GM19438 (cell line): ENCODE data around the gene CHDH.

Experiments
- ATAC-seq: cut with Tn5 transposase; IDR thresholded peaks from one replicate; pipeline ENCODE4 v1.9.1; 2021; ENCODE audit warnings: low read depth; ENCODE audit not compliant: unreplicated experiment

CHDH gene

DNA sequence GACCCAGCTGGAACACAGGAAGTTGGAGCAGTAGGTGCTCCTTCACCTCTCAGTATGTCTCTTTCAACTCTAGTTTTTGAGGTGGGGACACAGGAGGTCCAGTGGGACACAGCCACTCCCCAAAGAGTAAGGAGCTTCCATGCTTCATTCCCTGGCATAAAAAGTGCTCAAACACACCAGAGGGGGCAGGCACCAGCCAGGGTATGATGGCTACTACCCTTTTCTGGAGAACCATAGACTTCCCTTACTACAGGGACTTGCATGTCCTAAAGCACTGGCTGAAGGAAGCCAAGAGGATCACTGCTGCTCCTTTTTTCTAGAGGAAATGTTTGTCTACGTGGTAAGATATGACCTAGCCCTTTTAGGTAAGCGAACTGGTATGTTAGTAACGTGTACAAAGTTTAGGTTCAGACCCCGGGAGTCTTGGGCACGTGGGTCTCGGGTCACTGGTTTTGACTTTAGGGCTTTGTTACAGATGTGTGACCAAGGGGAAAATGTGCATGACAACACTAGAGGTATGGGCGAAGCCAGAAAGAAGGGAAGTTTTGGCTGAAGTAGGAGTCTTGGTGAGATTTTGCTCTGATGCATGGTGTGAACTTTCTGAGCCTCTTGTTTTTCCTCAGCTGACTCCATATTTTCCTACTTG is 12.0 kb upstream of the CHDH start:
- no peak for ATAC-seq

DNA sequence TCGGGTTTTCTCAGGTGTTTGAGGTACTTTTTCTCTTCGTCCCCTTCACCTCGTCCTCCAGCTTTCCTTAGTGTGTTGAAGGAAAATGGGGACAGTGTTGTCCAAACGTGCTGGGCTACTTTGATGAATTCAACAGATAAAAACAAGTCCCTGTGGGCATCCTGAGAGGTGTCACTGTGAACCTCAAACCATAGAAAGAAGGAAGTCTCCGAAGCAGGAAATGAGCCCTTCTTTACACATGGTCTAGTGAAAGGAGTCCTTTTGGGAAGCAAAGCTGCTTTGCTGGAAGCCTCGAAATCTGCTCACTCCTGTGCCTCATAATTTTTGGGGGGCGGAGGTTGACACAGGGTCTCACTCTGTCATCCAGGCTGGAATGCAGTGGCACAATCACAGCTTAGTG is 10.7 kb upstream of the CHDH start:
- ATAC-seq, result no peak

DNA sequence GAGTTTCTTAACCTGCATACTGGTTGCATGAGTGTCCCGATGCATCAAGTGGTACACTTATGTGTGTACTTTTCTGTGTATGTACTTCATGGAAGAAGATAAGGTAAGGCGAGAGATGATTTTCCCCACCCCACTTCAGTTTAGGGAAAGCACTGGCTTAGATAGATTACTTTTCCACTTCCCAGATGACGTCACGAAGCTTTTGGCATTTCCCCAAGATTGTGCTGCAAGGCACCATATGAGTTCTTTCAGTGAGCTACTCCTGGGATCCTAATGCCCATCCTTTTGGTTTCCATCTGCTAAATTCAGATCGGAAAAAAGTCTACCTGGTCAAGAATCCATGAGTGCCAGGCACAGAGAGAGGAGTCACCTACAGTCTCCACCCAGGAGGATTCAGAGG is 4.7 kb upstream of the CHDH start:
- no peak for ATAC-seq

GRCh38 chr3:53849916-53850315 is 3.7 kb upstream of the CHDH start:
- no peak for ATAC-seq

DNA sequence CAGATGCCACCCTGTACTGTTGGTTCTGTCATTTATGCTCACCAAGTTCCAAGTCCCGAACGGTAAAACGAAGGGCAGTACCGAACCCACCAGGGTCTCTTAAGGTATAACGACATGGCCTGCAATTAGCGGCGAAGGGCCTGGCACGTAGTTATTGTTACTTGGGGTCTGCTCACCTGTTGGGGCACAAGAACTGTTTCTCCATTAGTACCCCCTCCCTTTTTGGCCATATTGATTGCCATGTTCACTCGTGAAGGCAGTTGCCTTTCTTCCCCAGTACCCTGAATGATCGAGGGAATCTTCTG is 584 bp upstream of the CHDH start:
- ATAC-seq, result no peak

DNA sequence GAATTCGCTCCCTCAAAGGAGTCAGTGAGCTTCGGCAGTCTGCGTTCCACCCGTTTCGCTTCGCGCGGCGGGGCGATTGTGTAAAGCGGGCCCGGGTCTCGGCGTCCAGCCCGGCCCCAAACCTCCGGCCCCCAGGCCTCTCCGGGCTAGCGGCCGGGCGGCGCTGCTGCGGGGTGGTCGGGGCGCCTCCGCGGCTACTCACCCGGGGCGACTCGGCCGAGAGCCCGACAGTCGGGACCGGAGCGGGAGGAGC is 412 bp downstream of the CHDH start:
- ATAC-seq, result no peak

DNA sequence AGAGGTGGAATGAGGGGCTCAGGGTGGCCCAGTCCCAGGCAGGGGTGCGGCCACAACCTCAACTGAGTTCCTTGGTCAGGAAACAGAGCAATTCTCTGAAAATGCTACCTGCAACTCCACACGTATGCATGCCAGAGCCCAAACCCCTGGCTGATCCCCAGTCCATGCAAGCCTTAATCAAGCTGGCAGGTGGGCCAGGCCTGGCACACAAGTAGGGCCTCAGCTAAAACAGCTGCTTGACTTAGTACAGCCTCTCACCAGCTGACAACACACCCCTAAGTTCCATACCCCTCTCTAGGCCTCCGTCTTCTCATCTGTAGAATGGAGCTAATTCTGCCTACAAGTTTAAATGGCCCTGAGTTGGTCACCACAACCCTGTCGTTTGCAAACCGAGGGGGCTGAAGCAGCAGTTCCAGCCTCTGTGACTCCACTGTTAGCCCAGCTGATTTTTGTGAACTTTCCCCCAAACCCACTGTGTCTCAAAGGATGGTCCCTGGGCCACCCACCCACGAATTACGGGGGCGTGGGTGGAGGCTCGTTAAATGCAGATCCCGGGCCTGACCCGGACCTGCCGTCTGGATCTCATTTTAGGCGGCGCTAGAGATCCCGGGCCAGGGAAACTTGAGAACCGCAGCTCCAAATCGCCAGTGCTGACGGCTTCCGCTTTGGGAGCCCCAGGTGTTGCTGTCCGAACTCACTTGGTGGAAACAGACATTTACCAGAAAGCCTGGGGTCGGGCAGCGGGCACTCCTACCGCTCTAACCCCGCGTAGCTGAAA is 927 bp downstream of the CHDH start:
- peak; percentile 13 for ATAC-seq

- no peak for ATAC-seq
Observed at GRCh38 chr3:53844262-53845102, 1.7 kb downstream of the CHDH start.

- peak; percentile 47 for ATAC-seq
Observed at GRCh38 chr3:53843195-53844177, 2.7 kb downstream of the CHDH start.

GRCh38 chr3:53842436-53843194 is 3.6 kb downstream of the CHDH start:
- no peak for ATAC-seq

DNA sequence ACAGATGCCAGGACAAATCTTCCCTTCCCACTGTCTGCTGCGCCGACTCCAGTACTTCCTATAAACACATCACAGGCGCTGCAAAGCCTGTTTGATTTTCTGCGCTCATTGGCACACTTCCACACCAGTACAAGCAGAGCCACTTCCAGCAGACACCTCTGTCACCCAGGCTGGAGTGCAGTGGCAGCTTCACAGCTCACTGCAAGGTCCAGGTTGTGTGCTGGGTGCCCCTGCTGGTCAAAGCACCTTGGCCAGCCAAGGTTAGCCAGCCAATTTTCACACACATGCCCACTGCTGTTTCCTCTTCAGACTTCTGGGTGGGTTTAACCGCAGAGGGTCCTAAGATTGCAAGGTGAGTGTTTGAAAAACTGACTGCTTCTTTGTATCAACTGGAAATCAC is 4.9 kb downstream of the CHDH start:
- no peak for ATAC-seq

GRCh38 chr3:53837331-53837730 is 8.9 kb downstream of the CHDH start:
- ATAC-seq, result no peak

DNA sequence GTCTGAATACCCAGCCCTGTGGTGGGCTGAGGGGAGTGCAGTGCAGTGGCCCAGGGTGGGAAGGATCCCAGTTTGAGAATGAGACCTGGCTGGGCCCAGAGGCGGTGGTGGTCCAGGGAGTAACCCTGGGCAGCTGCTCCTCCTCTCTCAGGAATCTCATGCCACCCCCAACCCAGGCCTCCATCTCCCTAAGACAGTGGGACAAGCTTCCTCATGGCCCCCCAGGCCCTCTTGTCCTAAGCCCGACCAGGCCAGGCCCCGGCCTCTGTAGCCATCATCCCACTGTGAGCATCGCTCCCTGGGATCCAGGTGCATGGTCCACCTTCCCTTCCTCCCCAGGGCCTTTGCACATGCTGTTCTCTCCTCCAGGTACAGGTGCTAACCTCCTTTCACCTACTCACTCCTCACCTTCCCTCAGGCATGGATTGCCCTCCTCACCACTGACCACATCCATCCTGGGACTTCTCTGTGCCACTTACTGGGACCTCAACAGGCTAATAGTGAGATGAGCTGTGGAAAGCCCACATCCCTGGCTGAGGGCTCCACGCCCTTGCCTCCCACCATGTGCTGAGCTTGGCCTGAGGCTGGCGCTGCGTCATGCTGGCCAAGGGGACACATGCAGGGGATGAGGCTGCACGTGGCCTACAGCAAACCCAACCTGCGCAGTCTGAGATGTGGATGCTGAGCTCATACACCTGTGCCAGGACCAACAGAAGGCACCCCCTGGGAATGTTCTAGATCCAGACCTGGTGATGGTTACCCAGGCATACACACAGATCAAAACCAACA is 9.9 kb downstream of the CHDH start:
- ATAC-seq, result no peak

- no peak for ATAC-seq
Observed at GRCh38 chr3:53835257-53835656, 11.0 kb downstream of the CHDH start.

DNA sequence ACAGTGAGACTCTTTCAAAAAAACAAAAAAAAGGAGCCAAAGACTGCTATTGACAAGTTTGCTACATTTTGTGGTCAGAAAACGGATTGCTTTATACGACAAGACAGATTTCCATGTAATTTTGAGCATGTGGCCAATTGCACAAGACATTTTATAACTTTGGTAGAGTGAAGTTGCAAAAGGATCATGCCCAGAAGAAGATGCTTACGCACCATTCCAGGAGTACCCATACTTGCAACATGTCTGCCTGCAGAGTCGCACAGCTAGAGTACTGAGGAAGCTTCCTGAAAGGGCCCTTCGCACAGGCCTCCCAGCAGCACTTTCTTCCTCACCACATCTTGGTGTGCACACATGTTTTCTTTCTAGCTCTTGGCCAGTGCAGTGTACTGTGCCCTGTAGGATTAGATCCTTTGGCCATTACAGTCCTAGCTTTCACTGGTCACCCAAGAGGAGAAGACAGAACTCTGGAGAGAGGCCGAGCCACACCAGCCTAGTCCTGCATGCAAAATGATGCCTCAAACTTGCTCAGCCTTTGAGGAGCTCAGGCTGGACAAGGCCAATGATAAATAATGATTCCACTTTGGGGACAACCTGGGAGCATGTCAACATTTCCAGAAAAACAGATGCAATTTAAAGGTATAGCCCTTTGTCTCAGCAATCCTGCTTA is 11.7 kb downstream of the CHDH start:
- no peak for ATAC-seq

DNA sequence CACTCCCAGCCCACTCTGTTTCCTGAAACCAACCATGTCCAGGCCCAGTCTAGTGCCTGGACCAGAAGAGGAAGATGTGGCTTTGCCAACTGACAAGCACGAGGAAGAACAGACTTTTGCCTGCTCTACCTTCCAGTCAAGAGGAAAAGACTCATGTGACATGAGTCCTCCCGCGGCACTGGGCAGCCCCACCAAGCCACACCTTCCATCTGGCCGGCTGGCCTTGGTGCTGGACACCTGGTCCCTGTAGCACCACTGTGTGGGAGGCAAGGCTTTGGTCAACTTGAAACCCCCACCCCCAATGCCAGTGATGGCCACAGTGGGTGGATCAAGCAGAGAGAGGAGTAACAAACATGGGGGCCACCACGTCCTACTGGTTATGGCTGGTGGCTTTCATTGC is 12.5 kb downstream of the CHDH start:
- ATAC-seq, result no peak

GRCh38 chr3:53833053-53833645 is 13.1 kb downstream of the CHDH start:
- ATAC-seq, result no peak

GRCh38 chr3:53830944-53831343 is 15.3 kb downstream of the CHDH start:
- ATAC-seq, result no peak
